ENCODE measurements around the gene CROCC2.

CROCC2 gene

GRCh38 chr2:240921311-240921994 is 15.3 kb downstream of the CROCC2 start:
- no peak for DNase-seq (ENCODE audit: low spot score)

- DNase-seq (ENCODE audit: low spot score): no peak
Measured at GRCh38 chr2:240921995-240922244, 15.8 kb downstream of the CROCC2 start.

GRCh38 chr2:240922245-240922981 is 16.3 kb downstream of the CROCC2 start:
- DNase-seq (ENCODE audit: low spot score): no peak

- no peak for DNase-seq (ENCODE audit: low spot score)
Measured at GRCh38 chr2:240922982-240923537, 16.9 kb downstream of the CROCC2 start.

- DNase-seq (ENCODE audit: low spot score): peak; percentile 45
Measured at GRCh38 chr2:240925191-240925567, 19.0 kb downstream of the CROCC2 start.

GRCh38 chr2:240925568-240926515 is 19.7 kb downstream of the CROCC2 start:
- no peak for DNase-seq (ENCODE audit: low spot score)

- DNase-seq (ENCODE audit: low spot score): peak; percentile 49
Measured at GRCh38 chr2:240926516-240927389, 20.6 kb downstream of the CROCC2 start.

GRCh38 chr2:240927390-240927781 is 21.2 kb downstream of the CROCC2 start:
- DNase-seq (ENCODE audit: low spot score): no peak

GRCh38 chr2:240928476-240929363 is 22.6 kb downstream of the CROCC2 start:
- peak; percentile 34 for DNase-seq (ENCODE audit: low spot score)

GRCh38 chr2:240929364-240930095 is 23.4 kb downstream of the CROCC2 start:
- DNase-seq (ENCODE audit: low spot score): no peak

GRCh38 chr2:240930096-240930630 is 24.0 kb downstream of the CROCC2 start:
- DNase-seq (ENCODE audit: low spot score): no peak

- no peak for DNase-seq (ENCODE audit: low spot score)
Measured at GRCh38 chr2:240930631-240931318, 24.6 kb downstream of the CROCC2 start.

GRCh38 chr2:240931319-240931949 is 25.3 kb downstream of the CROCC2 start:
- DNase-seq (ENCODE audit: low spot score): no peak

GRCh38 chr2:240932001-240932723 is 26.0 kb downstream of the CROCC2 start:
- DNase-seq (ENCODE audit: low spot score): no peak

GRCh38 chr2:240932724-240933047 is 26.6 kb downstream of the CROCC2 start:
- no peak for DNase-seq (ENCODE audit: low spot score)

- peak; percentile 45 for DNase-seq (ENCODE audit: low spot score)
Measured at GRCh38 chr2:240933048-240933965, 27.2 kb downstream of the CROCC2 start.
